GM21737 (cell line): Measurements from ENCODE around the gene MYO1B.

Experiments used
- ATAC-seq: cut with Tn5 transposase; IDR thresholded peaks from one replicate; pipeline ENCODE4 v1.9.1; 2021; ENCODE audit warnings: mild to moderate bottlenecking, moderate library complexity; ENCODE audit not compliant: unreplicated experiment

The MYO1B gene

GRCh38 chr2:191225690-191226089 is 19.5 kb upstream of the MYO1B start:
- no peak for ATAC-seq

- no peak for ATAC-seq
These were observed 19.0 kb upstream of the MYO1B start for GRCh38 chr2:191226196-191226595.

- no peak for ATAC-seq
These were observed 16.9 kb upstream of the MYO1B start for GRCh38 chr2:191228333-191228732.

GRCh38 chr2:191228861-191229260 is 16.3 kb upstream of the MYO1B start:
- ATAC-seq, result no peak

DNA sequence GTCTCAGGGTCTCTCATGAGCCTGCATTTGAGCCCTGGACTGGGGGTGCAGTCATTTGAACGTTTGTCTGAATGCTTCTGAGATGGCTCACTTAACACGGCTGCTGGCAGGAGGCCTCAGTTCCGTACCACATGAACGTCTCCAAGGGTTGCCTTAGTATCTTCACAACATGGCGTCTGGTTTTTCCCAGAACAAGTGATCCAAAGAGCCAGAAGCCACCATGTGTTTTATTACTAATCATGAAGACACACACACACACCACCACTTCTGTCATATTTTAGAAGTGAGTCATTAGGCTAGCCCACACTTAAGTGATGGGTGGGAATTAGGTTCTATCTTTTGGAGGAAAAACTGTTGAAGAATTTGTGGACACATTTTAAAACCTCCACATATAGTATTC is 15.0 kb upstream of the MYO1B start:
- no peak for ATAC-seq

GRCh38 chr2:191231995-191232394 is 13.2 kb upstream of the MYO1B start:
- ATAC-seq, result no peak

DNA sequence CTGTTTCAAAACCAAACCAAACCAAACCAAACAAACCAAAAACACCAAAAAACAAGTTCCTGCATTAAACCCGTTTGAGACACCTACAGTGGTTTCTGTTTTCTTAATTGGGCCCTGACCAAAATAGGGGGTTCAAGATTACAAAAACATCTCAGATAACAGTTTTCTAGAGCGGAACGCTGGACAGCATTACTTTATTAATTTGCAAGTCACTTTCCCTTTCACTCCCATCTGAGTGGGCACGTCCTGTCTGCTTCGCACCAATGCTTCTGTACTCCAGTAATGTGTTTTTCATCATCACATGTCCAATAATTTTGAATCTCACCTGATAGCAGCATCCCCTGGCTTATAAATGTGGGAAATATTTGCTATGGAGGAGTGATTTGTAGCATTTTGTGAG is 11.7 kb upstream of the MYO1B start:
- no peak for ATAC-seq

GRCh38 chr2:191234376-191234775 is 10.8 kb upstream of the MYO1B start:
- no peak for ATAC-seq

GRCh38 chr2:191240871-191241270 is 4.3 kb upstream of the MYO1B start:
- ATAC-seq, result no peak

- no peak for ATAC-seq
These were observed 3.8 kb upstream of the MYO1B start for GRCh38 chr2:191241418-191241817.

DNA sequence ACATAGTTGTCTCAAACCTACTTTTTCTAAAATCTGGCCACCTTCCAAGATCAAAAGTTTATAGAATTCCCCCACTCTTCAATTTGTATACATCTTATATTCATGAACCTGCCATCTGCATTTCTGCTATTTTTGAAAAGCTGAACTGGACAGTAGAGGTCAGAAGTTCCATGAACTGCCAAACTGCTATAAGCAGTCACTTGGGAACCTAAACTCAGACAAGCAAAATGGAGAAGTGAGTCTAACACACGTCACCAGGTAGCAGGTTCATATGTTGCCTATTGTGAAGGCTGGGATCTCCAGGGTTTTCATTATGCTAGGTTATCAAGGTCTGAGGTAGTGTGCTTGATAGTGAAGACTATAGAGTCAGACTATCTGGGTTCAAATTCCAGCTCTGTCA is 2.0 kb upstream of the MYO1B start:
- no peak for ATAC-seq

- ATAC-seq, result no peak
These were observed 854 bp upstream of the MYO1B start for GRCh38 chr2:191244350-191244749.

- no peak for ATAC-seq
These were observed 796 bp downstream of the MYO1B start for GRCh38 chr2:191245869-191246531.

DNA sequence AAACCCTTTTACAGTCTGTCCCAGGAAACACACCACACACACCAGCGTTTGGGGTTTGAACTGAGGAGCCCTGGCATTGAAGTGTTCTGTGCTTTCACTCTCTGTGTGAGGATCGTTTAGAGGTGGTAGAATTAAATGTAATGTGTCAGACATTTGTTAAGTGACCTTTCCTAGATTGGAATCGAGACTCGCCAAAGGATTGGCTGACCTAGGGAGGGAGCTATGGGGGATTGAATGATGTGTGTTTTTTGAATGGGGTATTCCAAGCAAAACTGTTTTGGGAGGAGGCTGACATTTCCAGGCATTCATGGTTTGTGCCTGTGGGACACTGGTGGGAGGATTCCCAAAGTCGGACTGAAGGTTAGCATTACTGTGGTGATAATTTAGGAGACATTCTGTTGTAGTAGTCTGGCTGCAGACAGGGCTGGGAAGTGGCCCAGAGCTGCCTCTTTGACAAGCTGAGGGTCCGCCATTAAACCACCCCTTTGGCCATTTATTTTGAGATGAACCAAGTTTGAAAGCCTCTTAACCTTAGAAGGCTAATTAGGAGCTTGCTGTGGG is 1.7 kb downstream of the MYO1B start:
- no peak for ATAC-seq

DNA sequence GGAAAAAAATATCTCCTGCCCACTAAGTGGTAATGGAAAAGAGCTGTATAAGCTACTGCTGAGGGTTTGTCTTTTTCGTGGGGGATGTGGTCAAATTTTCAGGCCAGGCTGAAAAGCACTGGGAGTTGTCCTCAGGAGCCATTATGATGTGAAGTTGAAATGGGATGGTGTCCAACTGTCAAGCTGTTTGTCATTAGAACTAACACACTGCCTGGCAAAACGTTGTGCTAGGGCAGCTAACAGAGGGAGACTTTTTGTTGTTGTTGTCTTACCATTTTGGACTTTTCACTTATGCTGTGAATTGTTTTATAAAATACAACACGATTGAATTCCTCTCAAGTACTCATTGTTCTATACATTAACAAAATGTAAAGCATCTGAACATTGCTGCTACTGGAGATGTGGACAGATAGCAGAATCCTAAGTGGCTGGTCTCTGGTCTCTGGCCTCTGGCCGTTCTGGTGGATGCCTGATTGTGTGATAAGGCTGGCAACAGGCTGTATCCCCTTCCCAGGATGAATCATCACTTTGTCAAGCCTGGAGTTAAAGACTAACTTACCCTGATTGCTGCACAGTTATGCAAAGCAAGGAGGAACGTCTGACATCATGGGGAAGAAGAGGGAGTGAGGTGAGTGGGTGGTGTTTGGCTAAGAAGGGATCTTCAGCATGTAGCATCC is 2.3 kb downstream of the MYO1B start:
- no peak for ATAC-seq

GRCh38 chr2:191249156-191249813 is 4.1 kb downstream of the MYO1B start:
- no peak for ATAC-seq

DNA sequence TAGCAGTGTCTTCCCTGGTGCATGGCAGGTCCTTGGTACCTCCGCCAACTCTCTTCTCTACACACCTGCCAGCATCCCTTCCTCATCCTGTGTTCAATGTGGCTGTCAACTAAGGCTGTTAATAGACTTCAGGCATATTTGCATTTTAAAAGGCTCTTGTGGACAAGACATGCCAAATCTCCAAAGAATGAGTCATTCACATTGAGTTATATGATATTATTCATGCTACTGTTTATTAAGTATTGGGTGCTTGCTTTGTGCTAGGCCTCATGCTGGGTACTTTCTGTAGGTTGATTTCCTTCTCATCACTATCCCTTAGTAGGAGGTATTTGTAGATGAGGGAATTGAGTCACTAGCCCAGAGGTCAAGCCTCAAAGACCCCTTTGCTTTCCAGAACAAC is 5.2 kb downstream of the MYO1B start:
- no peak for ATAC-seq

DNA sequence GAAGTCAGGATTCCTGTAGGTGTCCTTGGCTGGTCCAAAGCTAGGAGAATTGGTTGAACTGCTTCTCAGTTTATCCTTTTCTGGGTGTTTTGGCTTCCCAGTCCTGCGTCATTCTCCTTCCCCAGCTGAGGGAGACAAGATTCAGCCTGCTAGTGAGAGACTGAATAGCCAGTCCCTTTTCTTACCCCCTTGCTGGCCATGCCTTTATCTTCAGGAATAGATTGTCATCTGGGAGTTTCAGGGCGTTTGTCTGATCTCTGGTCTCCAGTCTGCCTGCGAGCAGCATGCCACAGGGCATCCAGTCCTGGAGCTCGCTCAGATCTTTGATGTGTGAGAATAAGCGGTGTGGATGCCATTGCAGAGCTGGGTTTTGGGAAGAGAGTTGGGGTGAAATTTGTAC is 5.8 kb downstream of the MYO1B start:
- ATAC-seq, result no peak

DNA sequence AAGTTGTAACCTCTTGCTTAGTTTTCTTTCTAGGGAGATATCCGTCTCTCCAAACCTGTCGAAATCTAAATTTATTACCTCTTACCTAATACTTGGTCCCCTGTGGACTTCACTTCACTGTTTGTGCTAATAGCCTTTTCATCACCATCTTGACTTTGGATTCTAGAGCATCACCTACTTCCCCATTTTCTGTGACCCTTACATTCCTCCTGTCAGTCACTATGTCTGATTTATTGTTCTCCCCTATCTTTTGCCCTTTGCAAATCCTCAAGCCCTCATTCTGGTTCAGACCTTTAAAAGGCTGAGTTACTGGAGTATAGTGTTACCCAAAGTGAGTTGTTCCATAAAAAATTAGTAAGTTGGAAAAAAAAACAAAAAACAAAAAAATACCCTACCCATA is 7.5 kb downstream of the MYO1B start:
- no peak for ATAC-seq

GRCh38 chr2:191253476-191253875 is 8.3 kb downstream of the MYO1B start:
- no peak for ATAC-seq

- ATAC-seq, result no peak
These were observed 10.1 kb downstream of the MYO1B start for GRCh38 chr2:191255271-191255670.

DNA sequence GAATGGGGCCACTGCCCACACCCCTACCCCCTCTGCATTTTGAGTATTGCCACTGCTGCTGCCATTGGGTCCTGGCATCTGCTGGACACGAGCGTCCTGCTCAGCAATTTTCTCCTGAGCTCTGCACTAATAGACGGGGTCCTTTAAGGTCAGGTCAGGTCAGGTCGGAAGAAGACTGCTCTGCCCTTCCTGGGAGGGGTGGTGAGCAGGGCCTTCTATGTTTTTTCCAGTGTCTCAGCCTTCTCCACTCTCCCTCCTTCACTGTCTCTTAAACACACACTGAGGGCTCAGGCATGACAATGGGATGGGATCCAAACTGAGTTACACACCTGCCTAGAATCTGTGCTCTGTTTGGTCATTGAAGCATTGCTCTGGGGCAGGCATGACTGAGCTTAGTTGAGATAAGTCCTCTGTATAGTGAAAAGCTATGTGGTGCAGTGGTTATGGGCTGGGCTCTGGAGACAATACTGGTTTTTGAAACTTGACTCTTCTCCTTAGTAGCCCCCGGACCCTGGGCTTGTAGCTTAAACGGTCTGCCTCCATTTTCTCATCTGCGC is 10.6 kb downstream of the MYO1B start:
- ATAC-seq, result no peak
